ENCODE data around the gene LYPD6B. TPM values are rescaled to one million over a fixed set of nuclear protein-coding genes. Genes with fewer than 3 reads are reported as not detected.

The LYPD6B gene
- total RNA-seq, 2 experiments from 2014 or later: not detected

GRCh38 chr2:149075853-149076252 lies 37.4 kb downstream of the LYPD6B start:
- Mint-ChIP-seq H3K4me1 (ENCODE audit: low read depth) (no peaks in the 10 kb centered on the region), H3K27me3 (peaks cover 11% of the 10 kb centered on the region), H3K4me3 (no peak overlapping the region), H3K36me3 (ENCODE audit: low read depth) (no peaks in the 10 kb centered on the region), H3K9me3 (no peaks in the 10 kb centered on the region), H3K27ac (no peak overlapping the region)
- ChIA-PET CTCF (no interaction called here), POLR2A (no interaction called here)
- no peak for TF ChIP-seq CTCF (IDR thresholded peaks at IDR 0.05)
- intact Hi-C loops (cut with micrococcal nuclease): no loop called here
- no peak for DNase-seq
- no peak for ATAC-seq

- Mint-ChIP-seq H3K27ac (no peak overlapping the region), H3K4me1 (ENCODE audit: low read depth) (no peaks in the 10 kb centered on the region), H3K27me3 (peaks cover 8% of the 10 kb centered on the region), H3K9me3 (no peaks in the 10 kb centered on the region), H3K4me3 (no peak overlapping the region), H3K36me3 (ENCODE audit: low read depth) (no peaks in the 10 kb centered on the region)
- no peak for TF ChIP-seq CTCF (IDR thresholded peaks at IDR 0.05)
- intact Hi-C loops (cut with micrococcal nuclease): no loop called here
- CTCF ChIA-PET: no interaction called here
- POLR2A ChIA-PET: no interaction called here
- ATAC-seq: no peak
- DNase-seq: no peak
Measured at GRCh38 chr2:149076863-149077412, 38.4 kb downstream of the LYPD6B start.

GRCh38 chr2:149077861-149078260 lies 39.4 kb downstream of the LYPD6B start:
- Mint-ChIP-seq H3K4me3 (no peak overlapping the region), H3K4me1 (ENCODE audit: low read depth) (no peaks in the 10 kb centered on the region), H3K9me3 (no peaks in the 10 kb centered on the region), H3K36me3 (ENCODE audit: low read depth) (no peaks in the 10 kb centered on the region), H3K27me3 (peaks cover 5% of the 10 kb centered on the region), H3K27ac (no peak overlapping the region)
- POLR2A ChIA-PET: no interaction called here
- ATAC-seq: no peak
- CTCF ChIA-PET: no interaction called here
- intact Hi-C loops (cut with micrococcal nuclease): no loop called here
- no peak for DNase-seq
- no peak for TF ChIP-seq CTCF (IDR thresholded peaks at IDR 0.05)

- CTCF ChIA-PET: no interaction called here
Measured at GRCh38 chr2:149080099-149080498, 41.6 kb downstream of the LYPD6B start.

GRCh38 chr2:149080971-149081370 lies 42.5 kb downstream of the LYPD6B start:
- H3K36me3 Mint-ChIP-seq (ENCODE audit: low read depth): no peaks in the 10 kb centered on the region

More at GRCh38 chr2:149080099-149080498, 41.6 kb downstream of the LYPD6B start:
- no peak for ATAC-seq
- Mint-ChIP-seq H3K4me1 (ENCODE audit: low read depth) (no peaks in the 10 kb centered on the region), H3K4me3 (no peak overlapping the region), H3K27me3 (peaks cover 1% of the 10 kb centered on the region), H3K27ac (no peak overlapping the region), H3K36me3 (ENCODE audit: low read depth) (no peaks in the 10 kb centered on the region), H3K9me3 (no peaks in the 10 kb centered on the region)
- no peak for TF ChIP-seq CTCF (IDR thresholded peaks at IDR 0.05)
- no peak for DNase-seq
- POLR2A ChIA-PET: no interaction called here
- intact Hi-C loops (cut with micrococcal nuclease): no loop called here

More at GRCh38 chr2:149080971-149081370, 42.5 kb downstream of the LYPD6B start:
- no peak for DNase-seq
- CTCF ChIA-PET: no interaction called here
- Mint-ChIP-seq H3K4me3 (no peak overlapping the region), H3K4me1 (ENCODE audit: low read depth) (no peaks in the 10 kb centered on the region), H3K27ac (no peak overlapping the region), H3K9me3 (no peaks in the 10 kb centered on the region), H3K27me3 (peaks cover 1% of the 10 kb centered on the region)
- ATAC-seq: no peak
- TF ChIP-seq CTCF (IDR thresholded peaks at IDR 0.05): no peak
- intact Hi-C loops (cut with micrococcal nuclease): no loop called here
- POLR2A ChIA-PET: no interaction called here

All from activated CD8-positive, alpha-beta T cell treated with anti-CD3 and anti-CD28 coated beads for 36 hours (primary cell).